GM19099 (cell line): Measurements from ENCODE around the gene POU4F2.

ENCODE experiments used
- POLR2A ChIP-seq: IDR thresholded peaks from 3 replicates; pipeline ENCODE4 v1.6.1; 2011; ENCODE audit warnings: low read depth; ENCODE audit not compliant: insufficient read length; ENCODE audit errors: extremely low read depth

The POU4F2 gene

DNA sequence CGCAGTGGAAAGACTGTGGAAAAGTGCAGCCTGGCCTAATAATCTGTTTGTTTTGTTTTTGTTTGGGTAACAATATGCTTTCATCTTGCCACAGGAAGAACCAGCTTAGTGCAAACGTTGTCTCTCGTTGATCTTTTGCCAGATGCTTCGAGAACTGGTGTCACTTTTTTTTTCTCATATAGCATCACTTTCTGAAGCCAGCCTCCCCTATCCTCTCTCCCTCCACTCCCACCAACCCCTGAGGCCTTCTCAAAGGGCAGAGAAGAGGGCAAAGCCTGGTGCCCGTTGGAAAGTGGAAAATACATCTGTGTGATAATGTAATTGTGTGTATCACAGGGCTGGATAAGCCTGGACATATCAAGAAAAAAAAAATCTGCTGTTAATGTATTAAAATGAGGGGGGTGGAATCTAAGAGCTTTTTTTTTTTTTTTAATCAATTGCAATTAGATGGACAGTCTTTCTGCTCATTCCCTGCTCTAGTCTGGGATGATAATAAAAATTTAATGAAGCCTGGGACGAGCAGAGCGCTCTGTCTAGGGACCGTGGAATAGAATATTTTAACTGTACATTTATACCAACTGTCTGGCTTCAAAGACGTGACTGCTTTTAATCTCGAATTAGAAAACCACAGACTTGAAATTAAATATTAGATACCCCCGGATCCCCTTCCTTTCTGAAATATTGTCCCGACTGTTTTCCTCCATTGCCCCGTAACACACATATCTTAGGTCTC, 8.1 kb downstream of the POU4F2 start:
- TF ChIP-seq POLR2A, result no peak

DNA sequence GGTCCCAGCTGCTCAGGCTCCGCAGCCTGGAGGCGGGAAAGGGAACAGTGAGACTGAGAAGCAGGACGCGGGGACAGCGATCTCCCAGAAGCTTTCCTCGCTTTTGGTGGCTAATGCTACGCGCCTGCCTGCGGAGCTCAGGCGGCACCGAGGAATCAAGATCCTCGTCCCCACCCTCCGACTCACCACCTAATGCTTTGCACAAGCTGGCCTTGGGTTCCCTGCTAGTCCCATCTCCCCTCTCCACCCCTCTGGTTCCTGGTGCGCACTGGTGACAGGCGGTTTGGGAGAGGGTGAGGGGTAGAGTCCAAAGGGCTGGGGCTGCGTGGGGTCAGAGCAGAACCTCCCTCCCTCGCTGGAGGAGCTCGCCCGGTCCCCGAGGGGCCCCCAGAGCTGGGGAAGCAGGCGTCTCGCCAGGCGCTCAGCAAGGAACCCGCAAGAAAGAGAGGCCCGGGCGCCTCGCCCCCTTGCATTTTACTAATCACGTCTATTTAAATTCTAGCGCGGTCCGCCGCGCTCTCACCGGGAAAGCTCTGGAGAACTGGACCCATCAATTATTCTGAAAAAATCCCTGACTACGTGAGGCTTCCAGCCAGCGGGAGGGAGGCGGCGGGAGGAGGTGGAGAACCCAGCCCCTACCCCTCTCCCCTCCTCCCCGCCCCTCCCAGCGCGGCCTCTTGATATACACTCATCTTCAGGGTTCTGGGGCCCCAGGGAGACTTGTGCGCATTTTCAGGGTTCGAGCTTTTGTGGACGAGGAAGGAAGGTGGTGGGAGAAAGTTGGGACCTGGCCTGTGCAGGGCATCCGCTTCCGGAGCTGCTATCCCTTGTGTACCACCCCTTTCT, 9.1 kb downstream of the POU4F2 start:
- no peak for TF ChIP-seq POLR2A

DNA sequence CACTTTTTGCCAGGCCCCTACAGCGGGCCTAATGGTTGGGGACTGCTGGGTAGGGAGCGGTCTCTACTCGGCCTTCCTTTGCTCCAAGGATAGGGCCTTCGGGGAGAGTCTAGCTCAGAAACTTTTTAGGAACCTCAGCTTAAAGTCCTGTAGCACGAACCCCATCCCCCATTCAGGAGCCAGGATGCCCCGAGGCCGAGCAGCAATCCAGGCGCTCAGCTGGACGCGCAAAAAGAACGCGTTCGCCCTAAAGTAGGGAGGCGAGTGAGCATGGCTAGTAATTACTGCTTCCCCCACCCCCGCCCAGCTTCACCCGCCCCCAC, 9.7 kb downstream of the POU4F2 start:
- no peak for TF ChIP-seq POLR2A

DNA sequence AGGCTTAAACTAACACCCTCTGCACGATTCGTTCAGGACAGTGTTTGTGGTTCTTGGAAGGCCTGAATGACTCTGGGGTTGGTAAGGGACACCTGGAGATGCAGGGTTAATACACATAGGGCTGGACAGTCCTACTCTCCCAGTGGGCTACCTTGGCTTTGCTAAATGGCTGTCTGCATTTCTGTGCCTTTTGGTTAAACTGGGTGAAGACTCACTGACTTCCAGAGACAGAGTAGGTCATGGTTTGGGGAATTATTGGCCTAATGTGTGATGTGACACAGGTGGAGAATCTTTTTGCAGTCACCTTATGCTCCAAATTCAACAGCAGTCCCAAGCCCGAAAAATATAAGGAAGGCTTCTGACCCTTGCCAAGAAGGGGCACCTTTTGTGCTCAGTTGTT, 10.5 kb downstream of the POU4F2 start:
- no peak for TF ChIP-seq POLR2A

DNA sequence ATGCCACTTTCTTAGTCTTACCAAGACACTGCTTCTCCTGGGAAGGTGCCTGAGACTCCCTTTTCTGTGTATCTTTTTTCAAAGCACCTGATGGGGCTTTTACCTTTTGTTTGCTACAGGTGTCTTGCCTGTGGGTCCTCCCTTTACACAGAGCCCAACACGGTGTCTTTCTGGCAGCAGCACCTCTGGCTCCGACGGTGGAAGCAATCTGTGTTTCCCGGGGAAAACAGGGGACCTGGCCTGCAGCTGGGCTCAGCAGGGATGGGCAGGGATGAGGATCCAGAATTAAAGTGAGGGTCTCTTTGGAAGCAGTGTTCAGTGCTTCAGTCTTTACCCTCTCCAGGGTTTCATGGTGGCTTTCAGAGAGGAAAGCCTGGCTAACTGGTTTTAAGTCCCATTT, 11.3 kb downstream of the POU4F2 start:
- no peak for TF ChIP-seq POLR2A

DNA sequence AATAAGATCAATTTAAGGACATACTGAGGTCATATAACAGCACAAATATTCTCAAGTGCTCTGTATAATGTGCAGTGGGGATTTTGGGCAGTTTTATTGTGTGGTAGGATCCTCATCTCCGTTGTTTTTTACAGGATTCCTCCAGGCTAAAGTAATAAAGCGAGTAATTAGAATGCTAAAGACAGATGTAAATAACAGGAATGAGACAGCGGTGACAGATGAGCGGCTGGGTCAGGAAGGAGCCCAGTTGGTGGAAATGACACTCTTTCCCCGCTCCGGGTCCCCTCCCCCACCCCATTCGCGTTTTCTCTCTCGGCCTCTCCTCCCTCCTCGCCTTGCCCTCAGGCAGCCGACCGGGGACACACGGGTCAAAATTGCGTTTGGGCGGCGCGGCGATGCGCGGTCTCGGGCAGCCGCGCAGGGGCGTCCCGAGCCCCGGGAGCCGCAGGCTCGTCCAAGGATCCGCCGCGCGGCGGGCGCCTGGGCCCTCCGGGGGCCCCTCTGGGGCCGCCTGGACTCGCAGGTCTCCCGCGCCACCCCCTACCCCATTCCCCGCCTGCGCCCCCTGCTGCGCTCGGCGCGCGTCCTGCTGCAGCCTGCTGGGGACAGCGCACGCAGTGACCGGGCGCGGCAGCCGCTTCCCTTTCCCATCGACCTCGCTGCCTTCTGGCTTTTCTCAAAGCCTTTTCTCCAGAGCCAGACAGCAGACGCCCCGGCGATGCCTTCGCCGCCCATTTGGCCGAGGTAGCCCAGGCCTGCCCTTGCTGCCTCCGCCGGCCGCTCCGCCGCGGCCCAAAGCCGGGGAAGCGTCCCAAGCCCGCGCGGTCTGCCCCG, 16.2 kb downstream of the POU4F2 start:
- TF ChIP-seq POLR2A, result no peak

DNA sequence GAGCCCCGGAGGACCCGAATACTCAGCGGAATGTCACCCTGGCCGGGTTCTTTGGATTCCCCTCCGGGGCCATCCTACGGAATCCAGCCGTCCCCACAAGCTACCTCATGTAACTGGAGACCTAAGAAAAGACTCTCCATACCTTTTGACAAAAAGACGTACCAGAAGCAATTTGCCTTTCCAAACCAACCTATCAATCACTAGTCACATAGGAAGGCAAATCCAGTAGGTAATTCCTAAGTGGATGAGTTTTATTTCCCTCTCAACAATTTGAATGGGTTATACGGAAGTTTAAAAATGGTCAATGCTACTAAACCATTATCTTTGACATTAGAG, 16.8 kb downstream of the POU4F2 start:
- TF ChIP-seq POLR2A, result no peak

DNA sequence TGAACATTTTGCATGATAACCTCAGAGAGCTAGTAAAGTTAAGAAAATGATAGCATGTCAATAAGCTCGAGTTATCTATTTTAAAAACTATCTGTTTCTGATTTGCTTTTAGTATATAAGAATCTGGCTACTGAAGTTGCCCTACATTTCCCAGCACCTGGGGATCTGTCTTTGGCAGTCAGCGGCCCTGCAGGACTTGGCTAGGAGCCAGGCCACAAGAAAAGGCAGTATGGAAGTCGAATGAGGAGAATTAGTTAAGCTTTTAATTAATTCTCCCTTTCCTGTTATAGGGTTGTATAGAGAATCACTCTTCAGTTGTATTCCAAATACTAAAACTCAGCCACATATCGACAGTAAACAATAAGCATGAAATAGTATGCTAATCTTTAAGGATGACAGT, 22.7 kb downstream of the POU4F2 start:
- TF ChIP-seq POLR2A, result no peak

DNA sequence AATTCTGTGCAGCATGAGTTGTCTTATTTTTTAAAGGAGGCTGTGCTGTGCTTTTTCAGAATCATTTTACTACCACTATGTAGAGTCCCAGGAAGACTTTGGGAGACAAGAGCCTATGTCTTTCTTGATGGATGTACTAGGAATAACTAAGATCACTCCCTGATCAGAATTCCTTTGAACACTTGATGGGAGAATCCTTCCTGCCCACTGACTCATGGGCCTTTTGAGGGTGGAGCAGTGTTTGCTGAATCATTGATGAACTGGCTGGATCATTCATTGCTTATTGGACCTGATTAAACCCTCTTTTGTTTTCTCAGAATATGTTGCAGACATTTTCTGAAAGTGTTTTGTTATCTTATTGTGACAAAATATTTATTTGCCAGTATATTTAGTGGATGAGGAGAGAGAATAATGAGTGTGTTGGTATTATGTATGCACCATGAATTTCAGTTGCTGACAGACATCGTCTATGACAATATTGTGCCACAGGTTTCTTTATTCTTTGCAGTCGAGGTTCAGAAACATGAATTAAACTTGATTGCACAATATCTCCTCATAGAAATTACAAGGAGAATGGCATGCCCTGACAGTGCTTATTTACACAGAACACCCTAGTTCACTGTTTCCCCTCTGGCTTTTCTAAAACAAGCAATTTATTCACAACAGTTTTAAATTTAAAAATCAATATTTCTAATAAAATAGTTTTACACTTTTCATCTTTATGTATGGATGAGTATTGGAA, 36.3 kb downstream of the POU4F2 start:
- TF ChIP-seq POLR2A, result no peak
